C4-2B (cell line): ENCODE measurements around the gene EIF3K.

Source experiments
- H3K27ac ChIP-seq: fragments of 450-650 bp; 2 replicates; pipeline ENCODE4 v1.5.1; 2017
- ZFX ChIP-seq: fragments of 450-650 bp; IDR thresholded peaks from 2 replicates; pipeline ENCODE4 v1.6.1; 2017
- TF ChIP-seq, protein P1 (sequence below): fragments of 450-650 bp; conservative IDR thresholded peaks from 2 replicates; pipeline ENCODE4 v1.5.1; 2017; ENCODE audit warnings: mild to moderate bottlenecking

EIF3K gene

DNA sequence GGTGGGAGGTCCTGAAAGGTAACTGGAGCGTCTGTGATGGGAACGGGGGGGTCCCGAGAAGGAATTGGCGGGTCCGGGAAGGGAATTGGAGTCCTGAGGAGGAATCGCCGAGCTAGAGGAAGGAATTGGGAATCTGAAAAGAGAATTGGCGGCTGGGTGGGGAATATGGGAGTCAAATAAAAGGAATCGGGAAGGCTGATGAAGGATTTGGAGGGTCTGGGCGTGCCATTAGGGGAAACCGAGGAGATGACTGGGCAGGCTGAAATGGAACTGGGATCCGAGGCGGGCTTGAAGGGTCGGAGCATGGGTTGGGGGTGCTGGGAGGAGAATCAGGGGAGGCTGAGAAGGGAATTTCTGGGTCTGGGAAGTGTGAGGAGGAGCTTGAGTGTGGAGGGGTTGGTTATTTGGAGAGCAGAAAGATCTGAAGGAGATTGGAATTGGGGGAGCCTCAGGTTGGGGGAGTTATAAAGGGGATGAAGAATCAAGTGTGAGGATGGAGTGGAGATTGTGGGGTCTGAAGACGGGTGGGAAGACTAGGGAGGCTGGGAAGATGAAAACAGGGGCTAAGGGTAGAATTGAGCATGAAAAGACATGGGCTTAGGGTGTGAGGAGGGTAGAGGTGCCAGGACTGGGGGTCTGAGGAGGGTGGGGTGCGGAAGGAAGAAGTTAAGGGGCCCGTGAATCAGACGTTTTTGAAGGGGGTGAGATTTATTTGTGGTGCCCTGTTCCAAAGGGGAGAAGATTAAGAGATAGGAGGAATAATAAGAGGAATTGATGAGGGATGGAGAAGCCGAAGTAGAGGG lies 29.2 kb downstream of the EIF3K start:
- TF ChIP-seq, protein P1, sequence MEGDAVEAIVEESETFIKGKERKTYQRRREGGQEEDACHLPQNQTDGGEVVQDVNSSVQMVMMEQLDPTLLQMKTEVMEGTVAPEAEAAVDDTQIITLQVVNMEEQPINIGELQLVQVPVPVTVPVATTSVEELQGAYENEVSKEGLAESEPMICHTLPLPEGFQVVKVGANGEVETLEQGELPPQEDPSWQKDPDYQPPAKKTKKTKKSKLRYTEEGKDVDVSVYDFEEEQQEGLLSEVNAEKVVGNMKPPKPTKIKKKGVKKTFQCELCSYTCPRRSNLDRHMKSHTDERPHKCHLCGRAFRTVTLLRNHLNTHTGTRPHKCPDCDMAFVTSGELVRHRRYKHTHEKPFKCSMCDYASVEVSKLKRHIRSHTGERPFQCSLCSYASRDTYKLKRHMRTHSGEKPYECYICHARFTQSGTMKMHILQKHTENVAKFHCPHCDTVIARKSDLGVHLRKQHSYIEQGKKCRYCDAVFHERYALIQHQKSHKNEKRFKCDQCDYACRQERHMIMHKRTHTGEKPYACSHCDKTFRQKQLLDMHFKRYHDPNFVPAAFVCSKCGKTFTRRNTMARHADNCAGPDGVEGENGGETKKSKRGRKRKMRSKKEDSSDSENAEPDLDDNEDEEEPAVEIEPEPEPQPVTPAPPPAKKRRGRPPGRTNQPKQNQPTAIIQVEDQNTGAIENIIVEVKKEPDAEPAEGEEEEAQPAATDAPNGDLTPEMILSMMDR: no peak
- no peak for TF ChIP-seq ZFX
- peak overlapping the region; percentile 90 for H3K27ac ChIP-seq

DNA sequence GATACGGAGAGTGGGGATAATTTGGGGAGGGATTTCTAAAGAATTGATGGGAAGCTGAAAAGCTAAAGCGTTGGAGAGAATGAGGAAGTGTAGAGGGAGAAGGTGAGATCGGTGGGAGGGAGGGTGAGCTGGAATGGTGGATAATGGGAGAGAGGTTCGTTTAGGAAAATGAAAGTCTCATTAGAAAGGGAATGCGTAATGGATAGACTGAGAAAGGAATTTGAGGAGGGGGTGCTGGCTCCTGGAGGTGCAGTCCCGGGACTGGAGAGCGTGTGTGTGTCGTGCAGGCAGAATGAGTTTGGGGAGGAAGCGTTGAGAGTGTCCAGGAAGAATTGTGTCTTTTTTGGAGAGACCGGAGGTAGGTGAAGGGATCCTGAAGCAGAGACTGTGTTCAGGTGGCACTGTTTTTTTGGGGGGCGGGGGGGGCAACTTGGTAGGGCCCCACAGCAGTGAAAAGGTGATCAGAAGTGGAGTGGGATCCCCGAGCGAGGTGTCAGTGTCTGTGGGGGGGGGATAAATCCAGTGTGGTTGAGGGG lies 29.8 kb downstream of the EIF3K start:
- TF ChIP-seq ZFX: no peak
- TF ChIP-seq, protein P1: no peak
- H3K27ac ChIP-seq: peak overlapping the region; percentile 90

DNA sequence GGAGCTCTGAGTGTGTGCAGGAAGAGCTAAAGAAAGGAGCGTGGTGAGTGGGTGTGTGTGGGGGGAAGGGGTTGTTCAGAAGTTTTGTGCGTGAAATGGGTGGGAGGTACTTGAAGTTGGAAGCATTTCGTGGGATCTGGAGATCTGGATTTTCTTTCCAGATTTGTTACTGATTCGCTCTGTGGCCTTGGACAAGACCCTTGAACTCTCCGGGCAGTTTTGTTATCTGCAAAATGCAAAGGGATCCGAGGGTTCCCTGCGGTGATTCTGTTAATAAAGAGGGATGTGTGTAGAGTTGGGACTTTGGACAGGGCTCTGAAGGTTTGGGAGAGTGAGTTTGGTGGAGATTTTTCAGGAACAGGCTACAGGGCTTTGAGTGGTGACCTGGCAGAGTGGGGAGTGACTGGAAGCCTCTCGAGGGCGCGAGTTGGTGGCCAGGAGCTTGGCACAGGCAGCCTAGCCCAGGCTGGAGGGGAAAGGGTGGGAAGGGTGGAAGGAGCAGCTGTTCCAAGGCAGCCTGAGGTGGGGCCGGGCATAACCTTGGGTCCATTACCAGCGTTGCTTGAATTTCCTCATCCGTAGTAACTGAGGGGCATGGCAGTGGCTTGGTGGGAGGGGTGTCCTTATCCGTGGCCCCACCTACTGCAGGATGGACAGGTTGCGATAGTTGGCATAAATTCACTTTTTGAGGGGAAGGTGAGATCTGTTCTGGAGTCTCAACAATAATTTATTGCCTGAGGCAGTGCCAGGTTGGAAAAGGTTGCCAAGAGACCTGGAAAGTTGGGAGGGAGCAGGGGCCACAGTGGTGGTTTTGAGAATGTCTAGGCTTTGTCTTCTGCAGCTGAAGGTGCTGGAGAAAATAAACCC lies 30.6 kb downstream of the EIF3K start:
- H3K27ac ChIP-seq: peak overlapping the region; percentile 90
- TF ChIP-seq, protein P1: no peak

DNA sequence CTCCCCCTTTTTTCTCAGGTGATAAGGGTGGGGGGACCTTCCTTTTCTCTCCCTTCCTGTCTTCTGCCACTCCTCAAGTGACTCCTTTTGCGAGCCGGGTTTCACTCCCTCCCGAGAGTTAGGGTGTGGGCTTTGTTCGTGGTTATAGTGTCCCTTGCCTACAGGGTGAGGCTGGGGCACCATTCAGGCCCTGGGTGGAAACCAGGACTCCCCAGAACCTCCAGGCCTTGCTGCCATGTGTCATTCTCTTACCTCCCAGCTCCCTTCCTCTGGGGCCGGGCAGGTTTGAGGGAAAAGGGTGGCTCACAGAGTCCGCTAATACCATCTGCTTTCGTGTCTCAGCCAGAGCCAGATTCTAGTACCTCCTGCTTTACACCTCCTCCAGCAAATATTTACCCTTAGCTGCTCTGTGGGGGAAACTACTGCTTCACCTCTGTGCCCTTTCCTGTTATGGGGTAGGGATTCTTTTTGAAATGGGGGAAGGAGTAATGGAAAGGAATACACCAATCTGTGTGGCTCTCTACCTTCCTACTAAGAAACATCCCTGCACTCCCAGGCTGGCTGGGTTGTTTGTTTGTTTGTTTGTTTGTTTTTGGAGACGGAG lies 31.3 kb downstream of the EIF3K start:
- peak overlapping the region; percentile 90 for H3K27ac ChIP-seq
- no peak for TF ChIP-seq ZFX
- TF ChIP-seq, protein P1: no peak

DNA sequence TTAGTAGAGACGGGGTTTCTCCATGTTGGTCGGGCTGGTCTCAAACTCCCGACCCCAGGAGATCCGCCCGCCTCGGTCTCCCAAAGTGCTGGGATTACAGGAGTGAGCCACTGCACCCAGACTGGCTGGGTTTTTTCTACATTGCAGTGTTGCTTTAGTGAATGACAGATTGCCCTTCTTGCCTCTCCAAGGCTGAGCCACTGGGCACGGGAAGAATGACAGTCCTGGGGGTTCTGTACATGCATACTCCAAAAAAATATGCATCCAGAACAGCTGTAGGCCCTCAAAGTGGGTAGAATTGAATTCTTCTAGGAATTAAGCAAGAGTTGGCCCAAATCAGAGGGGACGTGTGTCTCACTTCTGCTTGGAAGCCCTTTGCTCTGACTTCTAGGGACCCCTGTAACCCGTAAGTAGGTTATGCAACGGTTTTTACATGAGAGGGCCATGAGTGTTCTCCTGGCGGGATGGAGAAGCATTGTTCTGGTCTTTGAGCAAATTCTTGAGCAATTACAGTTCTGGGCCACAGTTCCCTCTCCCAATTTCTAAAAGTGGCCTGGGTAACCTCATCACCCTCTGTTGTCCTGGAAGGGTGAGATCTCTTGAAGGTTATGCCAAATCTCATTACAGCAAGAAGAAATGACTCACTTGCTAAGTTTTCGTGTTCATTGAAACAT lies 32.1 kb downstream of the EIF3K start:
- H3K27ac ChIP-seq: peak overlapping the region; percentile 90; the same call in 1 of the 2 replicates
- TF ChIP-seq ZFX: no peak
- TF ChIP-seq, protein P1: no peak

DNA sequence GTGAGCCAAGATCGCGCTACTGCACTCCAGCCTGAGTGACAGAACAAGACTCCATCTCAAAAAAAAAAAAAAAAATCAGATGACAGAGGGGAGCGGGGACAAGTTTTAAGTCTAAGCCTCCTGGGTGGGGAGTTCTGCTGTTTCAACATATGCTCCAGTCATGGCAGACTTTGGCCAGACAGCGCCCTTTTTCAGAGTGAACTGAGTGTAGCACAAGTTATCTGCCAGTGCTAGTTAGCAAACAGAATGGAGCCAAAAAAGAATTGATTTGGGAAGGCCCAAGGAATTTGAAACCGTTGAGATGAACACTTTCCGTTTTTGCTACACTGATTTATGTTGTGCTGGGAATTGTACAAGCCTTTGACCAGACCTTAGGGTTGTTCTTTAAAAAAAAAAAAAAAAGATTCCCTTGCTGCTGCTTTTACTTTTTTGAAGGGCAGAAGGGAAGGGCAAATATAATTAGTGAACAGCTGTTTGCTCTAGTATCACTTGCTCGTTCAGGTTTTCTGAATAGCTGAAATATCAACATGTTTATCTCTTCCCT lies 34.1 kb downstream of the EIF3K start:
- H3K27ac ChIP-seq: 0 out of 2 replicates have a peak overlapping the region, but pooled peaks have one; percentile 2
- TF ChIP-seq, protein P1: no peak
- TF ChIP-seq ZFX: no peak
